ENCODE data around the gene FBP2. TPM values are rescaled to one million over a fixed set of nuclear protein-coding genes. Genes with fewer than 3 reads are reported as not detected.
"Not testable (repeated sequence)": the region's sequence is repeated elsewhere in the genome, so short reads cannot be mapped to it uniquely, and the experiment has no call there.

The FBP2 gene
- total RNA-seq, 1 experiment from 2014 or later, result not detected

DNA sequence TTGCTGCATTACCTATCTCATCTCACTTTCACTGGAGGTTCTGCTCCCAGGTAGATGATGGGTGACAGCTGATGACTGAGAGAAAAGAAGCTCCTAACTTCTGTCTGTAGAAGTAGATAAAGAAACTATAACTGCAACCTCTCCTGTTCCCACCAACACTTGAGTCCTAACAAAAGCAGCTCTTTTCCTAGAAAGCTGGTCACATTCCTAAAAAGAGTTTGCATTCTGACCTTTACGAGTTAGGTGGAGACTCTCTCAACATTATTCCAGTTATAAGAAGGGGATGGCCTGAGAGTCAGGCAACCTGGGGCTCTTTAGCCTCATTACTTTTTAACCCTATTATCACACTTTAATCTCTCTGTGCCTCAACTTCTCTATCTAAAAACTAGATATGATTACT, 47.7 kb downstream of the FBP2 start:
- ATAC-seq (no peak), DNase-seq (ENCODE audit: low spot score) (no peak)
- Mint-ChIP-seq H3K9me3 (peaks cover 11% of the 10 kb centered on the region), H3K27ac (no peak overlapping the region), H3K4me3 (no peak overlapping the region), H3K27me3 (ENCODE audit: low read depth) (no peaks in the 10 kb centered on the region), H3K4me1 (no peaks in the 10 kb centered on the region), H3K36me3 (peaks cover 11% of the 10 kb centered on the region)
- TF ChIP-seq OVOL2 (CRISPR knock-in tag; IDR thresholded peaks at IDR 0.05; ENCODE audit: borderline replicate concordance) (no peak), GTF2I (CRISPR knock-in tag; conservative IDR thresholded peaks at IDR 0.05) (no peak), MXD4 (CRISPR knock-in tag; IDR thresholded peaks at IDR 0.05; ENCODE audit: borderline replicate concordance) (no peak), SMAD3 (CRISPR knock-in tag; IDR thresholded peaks at IDR 0.05; ENCODE audit: borderline replicate concordance) (no peak), ZNF671 (CRISPR knock-in tag; IDR thresholded peaks at IDR 0.05) (no peak), FOXK1 (CRISPR knock-in tag; IDR thresholded peaks at IDR 0.05) (no peak), EMX1 (CRISPR knock-in tag; IDR thresholded peaks at IDR 0.05) (no peak), ATF1 (CRISPR knock-in tag; IDR thresholded peaks at IDR 0.05) (no peak), SMAD4 (CRISPR knock-in tag; IDR thresholded peaks at IDR 0.05) (no peak), ZNF138 (CRISPR knock-in tag; conservative IDR thresholded peaks at IDR 0.05) (no peak), HMGA2 (CRISPR knock-in tag; IDR thresholded peaks at IDR 0.05) (no peak), FOXJ3 (CRISPR knock-in tag; IDR thresholded peaks at IDR 0.05; ENCODE audit: borderline replicate concordance) (no peak)
- TF ChIP-seq, protein P1, sequence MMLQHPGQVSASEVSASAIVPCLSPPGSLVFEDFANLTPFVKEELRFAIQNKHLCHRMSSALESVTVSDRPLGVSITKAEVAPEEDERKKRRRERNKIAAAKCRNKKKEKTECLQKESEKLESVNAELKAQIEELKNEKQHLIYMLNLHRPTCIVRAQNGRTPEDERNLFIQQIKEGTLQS (CRISPR knock-in tag; conservative IDR thresholded peaks at IDR 0.05), result no peak
- TF ChIP-seq, protein P2, sequence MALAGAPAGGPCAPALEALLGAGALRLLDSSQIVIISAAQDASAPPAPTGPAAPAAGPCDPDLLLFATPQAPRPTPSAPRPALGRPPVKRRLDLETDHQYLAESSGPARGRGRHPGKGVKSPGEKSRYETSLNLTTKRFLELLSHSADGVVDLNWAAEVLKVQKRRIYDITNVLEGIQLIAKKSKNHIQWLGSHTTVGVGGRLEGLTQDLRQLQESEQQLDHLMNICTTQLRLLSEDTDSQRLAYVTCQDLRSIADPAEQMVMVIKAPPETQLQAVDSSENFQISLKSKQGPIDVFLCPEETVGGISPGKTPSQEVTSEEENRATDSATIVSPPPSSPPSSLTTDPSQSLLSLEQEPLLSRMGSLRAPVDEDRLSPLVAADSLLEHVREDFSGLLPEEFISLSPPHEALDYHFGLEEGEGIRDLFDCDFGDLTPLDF (CRISPR knock-in tag; IDR thresholded peaks at IDR 0.05), result no peak
- TF ChIP-seq, protein P3, sequence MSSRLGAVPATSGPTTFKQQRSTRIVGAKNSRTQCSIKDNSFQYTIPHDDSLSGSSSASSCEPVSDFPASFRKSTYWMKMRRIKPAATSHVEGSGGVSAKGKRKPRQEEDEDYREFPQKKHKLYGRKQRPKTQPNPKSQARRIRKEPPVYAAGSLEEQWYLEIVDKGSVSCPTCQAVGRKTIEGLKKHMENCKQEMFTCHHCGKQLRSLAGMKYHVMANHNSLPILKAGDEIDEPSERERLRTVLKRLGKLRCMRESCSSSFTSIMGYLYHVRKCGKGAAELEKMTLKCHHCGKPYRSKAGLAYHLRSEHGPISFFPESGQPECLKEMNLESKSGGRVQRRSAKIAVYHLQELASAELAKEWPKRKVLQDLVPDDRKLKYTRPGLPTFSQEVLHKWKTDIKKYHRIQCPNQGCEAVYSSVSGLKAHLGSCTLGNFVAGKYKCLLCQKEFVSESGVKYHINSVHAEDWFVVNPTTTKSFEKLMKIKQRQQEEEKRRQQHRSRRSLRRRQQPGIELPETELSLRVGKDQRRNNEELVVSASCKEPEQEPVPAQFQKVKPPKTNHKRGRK (CRISPR knock-in tag; IDR thresholded peaks at IDR 0.05; ENCODE audit: borderline replicate concordance), result no peak
- TF ChIP-seq, protein P4, sequence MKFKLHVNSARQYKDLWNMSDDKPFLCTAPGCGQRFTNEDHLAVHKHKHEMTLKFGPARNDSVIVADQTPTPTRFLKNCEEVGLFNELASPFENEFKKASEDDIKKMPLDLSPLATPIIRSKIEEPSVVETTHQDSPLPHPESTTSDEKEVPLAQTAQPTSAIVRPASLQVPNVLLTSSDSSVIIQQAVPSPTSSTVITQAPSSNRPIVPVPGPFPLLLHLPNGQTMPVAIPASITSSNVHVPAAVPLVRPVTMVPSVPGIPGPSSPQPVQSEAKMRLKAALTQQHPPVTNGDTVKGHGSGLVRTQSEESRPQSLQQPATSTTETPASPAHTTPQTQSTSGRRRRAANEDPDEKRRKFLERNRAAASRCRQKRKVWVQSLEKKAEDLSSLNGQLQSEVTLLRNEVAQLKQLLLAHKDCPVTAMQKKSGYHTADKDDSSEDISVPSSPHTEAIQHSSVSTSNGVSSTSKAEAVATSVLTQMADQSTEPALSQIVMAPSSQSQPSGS (CRISPR knock-in tag; IDR thresholded peaks at IDR 0.05; ENCODE audit: borderline replicate concordance, low read depth), result no peak
- TF ChIP-seq, protein P5, sequence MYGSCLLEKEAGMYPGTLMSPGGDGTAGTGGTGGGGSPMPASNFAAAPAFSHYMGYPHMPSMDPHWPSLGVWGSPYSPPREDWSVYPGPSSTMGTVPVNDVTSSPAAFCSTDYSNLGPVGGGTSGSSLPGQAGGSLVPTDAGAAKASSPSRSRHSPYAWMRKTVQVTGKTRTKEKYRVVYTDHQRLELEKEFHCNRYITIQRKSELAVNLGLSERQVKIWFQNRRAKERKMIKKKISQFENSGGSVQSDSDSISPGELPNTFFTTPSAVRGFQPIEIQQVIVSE (CRISPR knock-in tag; IDR thresholded peaks at IDR 0.05; ENCODE audit: borderline replicate concordance), result no peak
- TF ChIP-seq, protein P6, sequence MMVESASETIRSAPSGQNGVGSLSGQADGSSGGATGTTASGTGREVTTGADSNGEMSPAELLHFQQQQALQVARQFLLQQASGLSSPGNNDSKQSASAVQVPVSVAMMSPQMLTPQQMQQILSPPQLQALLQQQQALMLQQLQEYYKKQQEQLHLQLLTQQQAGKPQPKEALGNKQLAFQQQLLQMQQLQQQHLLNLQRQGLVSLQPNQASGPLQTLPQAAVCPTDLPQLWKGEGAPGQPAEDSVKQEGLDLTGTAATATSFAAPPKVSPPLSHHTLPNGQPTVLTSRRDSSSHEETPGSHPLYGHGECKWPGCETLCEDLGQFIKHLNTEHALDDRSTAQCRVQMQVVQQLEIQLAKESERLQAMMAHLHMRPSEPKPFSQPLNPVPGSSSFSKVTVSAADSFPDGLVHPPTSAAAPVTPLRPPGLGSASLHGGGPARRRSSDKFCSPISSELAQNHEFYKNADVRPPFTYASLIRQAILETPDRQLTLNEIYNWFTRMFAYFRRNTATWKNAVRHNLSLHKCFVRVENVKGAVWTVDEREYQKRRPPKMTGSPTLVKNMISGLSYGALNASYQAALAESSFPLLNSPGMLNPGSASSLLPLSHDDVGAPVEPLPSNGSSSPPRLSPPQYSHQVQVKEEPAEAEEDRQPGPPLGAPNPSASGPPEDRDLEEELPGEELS (CRISPR knock-in tag; IDR thresholded peaks at IDR 0.05), result no peak
- TF ChIP-seq, protein P7, sequence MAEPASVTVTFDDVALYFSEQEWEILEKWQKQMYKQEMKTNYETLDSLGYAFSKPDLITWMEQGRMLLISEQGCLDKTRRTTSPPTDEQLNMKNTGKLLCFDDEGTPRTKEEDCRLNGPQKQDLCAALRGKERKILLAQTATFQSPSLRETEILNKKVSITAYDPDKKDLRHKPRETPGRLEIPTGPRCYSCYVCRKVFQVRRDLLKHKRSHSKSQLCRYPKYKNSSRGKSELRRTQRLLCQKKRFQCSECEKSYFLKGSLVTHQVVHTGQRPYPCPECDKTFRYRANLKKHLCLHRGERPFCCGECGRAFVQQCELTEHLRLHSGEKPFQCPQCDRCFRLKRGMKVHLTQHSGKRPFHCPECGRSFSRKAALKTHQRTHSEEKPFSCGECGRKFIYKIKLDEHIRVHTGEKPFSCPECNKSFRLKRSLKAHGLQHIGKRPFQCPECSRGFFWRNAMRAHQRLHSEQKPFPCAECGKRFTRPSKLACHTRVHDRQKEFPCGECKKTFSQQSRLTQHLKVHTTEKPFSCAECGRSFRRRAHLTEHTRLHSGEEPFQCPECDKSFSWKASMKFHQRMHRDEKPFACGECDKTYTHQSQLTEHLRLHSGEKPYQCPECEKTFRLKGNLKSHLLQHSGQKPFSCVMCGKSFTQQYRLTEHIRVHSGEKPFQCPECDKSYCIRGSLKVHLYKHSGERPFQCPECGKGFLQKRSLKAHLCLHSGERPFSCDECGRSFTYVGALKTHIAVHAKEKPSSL (CRISPR knock-in tag; conservative IDR thresholded peaks at IDR 0.05), result no peak
- ChIA-PET CTCF (interaction anchor here (1.2 kb wide), 1 partner anchor 77 kb away, joined by 3 read pairs; no protein-coding TSS in a partner anchor), POLR2A (no interaction called here)

DNA sequence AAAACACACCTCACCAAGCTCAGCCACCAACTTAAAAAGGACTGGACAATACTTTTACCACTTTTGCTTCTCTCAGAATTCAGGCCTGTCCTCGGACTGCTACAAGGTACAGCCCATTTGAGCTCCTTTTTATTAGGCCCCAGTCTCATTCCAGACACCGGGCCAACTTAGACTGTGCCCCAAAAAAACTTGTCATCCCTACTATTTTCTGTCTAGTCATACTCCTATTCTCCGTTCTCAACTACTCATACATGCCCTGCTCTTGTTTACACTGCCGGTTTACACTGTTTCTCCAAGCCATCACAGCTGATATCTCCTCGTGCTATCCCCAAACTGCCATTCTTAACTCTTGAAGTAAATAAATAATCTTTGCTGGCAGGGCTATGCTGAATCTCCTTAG, 49.3 kb downstream of the FBP2 start:
- CTCF ChIA-PET; H3K27me3 Mint-ChIP-seq (ENCODE audit: low read depth); POLR2A ChIA-PET; H3K4me3 Mint-ChIP-seq; H3K9me3 Mint-ChIP-seq; DNase-seq (ENCODE audit: low spot score); H3K4me1 Mint-ChIP-seq; H3K36me3 Mint-ChIP-seq; H3K27ac Mint-ChIP-seq; ATAC-seq: not testable (repeated sequence)

Data from WTC11 (cell line).